NCI-H774 (cell line): ENCODE results near the gene WNK2.

ENCODE experiments used
- DNase-seq: peaks from one replicate; lab custom pipeline; 2025; lab: John Stamatoyannopoulos, UW

Gene WNK2

GRCh38 chr9:93161786-93162562 lies 22.0 kb upstream of the WNK2 start:
- no peak for DNase-seq

- DNase-seq = no peak
Observed at GRCh38 chr9:93164085-93164484, 19.9 kb upstream of the WNK2 start.

- no peak for DNase-seq
Observed at GRCh38 chr9:93166699-93167098, 17.2 kb upstream of the WNK2 start.

GRCh38 chr9:93167185-93167584 lies 16.8 kb upstream of the WNK2 start:
- no peak for DNase-seq

GRCh38 chr9:93167838-93168237 lies 16.1 kb upstream of the WNK2 start:
- DNase-seq = no peak

GRCh38 chr9:93168581-93168980 lies 15.4 kb upstream of the WNK2 start:
- DNase-seq = no peak

GRCh38 chr9:93169444-93169843 lies 14.5 kb upstream of the WNK2 start:
- DNase-seq = no peak

GRCh38 chr9:93170571-93170970 lies 13.4 kb upstream of the WNK2 start:
- no peak for DNase-seq

GRCh38 chr9:93171261-93171990 lies 12.5 kb upstream of the WNK2 start:
- DNase-seq = no peak

- DNase-seq = no peak
Observed at GRCh38 chr9:93172666-93173364, 11.1 kb upstream of the WNK2 start.

GRCh38 chr9:93173365-93174051 lies 10.4 kb upstream of the WNK2 start:
- no peak for DNase-seq

GRCh38 chr9:93174976-93175375 lies 9.0 kb upstream of the WNK2 start:
- DNase-seq = no peak

GRCh38 chr9:93177676-93178075 lies 6.3 kb upstream of the WNK2 start:
- no peak for DNase-seq

- no peak for DNase-seq
Observed at GRCh38 chr9:93178851-93179786, 4.8 kb upstream of the WNK2 start.

GRCh38 chr9:93180938-93181337 lies 3.0 kb upstream of the WNK2 start:
- DNase-seq = no peak

GRCh38 chr9:93181672-93182435 lies 2.1 kb upstream of the WNK2 start:
- no peak for DNase-seq

GRCh38 chr9:93182572-93182971 lies 1.4 kb upstream of the WNK2 start:
- no peak for DNase-seq

GRCh38 chr9:93183131-93183662 lies 742 bp upstream of the WNK2 start:
- no peak for DNase-seq

GRCh38 chr9:93184432-93185265 lies 710 bp downstream of the WNK2 start:
- no peak for DNase-seq
